Keratinocyte (primary cell): ENCODE data around the gene TOP1.

ENCODE experiments used
- CTCF ChIP-seq, 3 experiments: IDR thresholded peaks in 1 of 3; conservative IDR thresholded peaks in 1 of 3; optimal IDR thresholded peaks in 1 of 3; 2 replicates in 2 of 3; 3 replicates in 1 of 3; pipeline versions ENCODE3 to v1.5.1; 2011; ENCODE audit warnings: low read length in 3 of 3, mild to moderate bottlenecking in 3 of 3, moderate library complexity in 2 of 3, control low read depth in 1 of 3, inconsistent platforms in 1 of 3; ENCODE audit not compliant: insufficient read depth in 2 of 3; ENCODE audit errors: extremely low read depth in 1 of 3
- EZH2 ChIP-seq: IDR thresholded peaks from one replicate; pipeline ENCODE4 v1.6.1; 2012; ENCODE audit warnings: inconsistent platforms, mild to moderate bottlenecking, low read length, moderate library complexity

- TF ChIP-seq CTCF (optimal IDR thresholded peaks at IDR 0.05 in 1 of 3, IDR thresholded peaks at IDR 0.05 in 1 of 3, conservative IDR thresholded peaks at IDR 0.05 in 1 of 3; ENCODE audit: extremely low read depth in 1 of 3, insufficient read depth in 2 of 3, low read length in 3 of 3) (no peak), EZH2 (no peak)
Observed at GRCh38 chr20:41101660-41102059, 73.0 kb downstream of the TOP1 start.
